GM23338 (cell line): ENCODE measurements around the gene FOXF1. TPM values are rescaled to one million over a fixed set of nuclear protein-coding genes. Genes with fewer than 3 reads are reported as not detected.

Source experiments
- ATAC-seq: fragments of 200-7000 bp; cut with Tn5 transposase; 3 replicates; pipeline ENCODE4 v1.9.1; 2020
- DNase-seq: peaks from one replicate; pipeline ENCODE4 v3.0.0-alpha.2; 2015; ENCODE audit warnings: low spot score
- H2AFZ ChIP-seq: fragments of 200-600 bp; sonication (generic); 2 replicates; pipeline ENCODE4 v1.8.0; 2016; ENCODE audit warnings: antibody characterized with exemption, mild to moderate bottlenecking, moderate library complexity
- H3F3A ChIP-seq: fragments of 200-600 bp; sonication (generic); replicated peaks from 2 replicates; pipeline ENCODE4 v1.8.0; 2017; ENCODE audit warnings: antibody characterized with exemption, mixed run types, low read depth
- H3K27ac ChIP-seq: fragments of 200-600 bp; sonication (generic); 2 replicates; pipeline ENCODE4 v1.6.1; 2016; ENCODE audit warnings: low read depth
- H3K27me3 ChIP-seq: fragments of 200-600 bp; sonication (generic); 2 replicates; pipeline ENCODE4 v1.8.0; 2016; ENCODE audit warnings: mild to moderate bottlenecking, mixed run types, moderate library complexity; ENCODE audit not compliant: insufficient read depth
- H3K36me3 ChIP-seq: fragments of 200-600 bp; sonication (generic); 2 replicates; pipeline ENCODE4 v1.8.0; 2016; ENCODE audit warnings: mild to moderate bottlenecking; ENCODE audit not compliant: insufficient read depth
- H3K4me1 ChIP-seq: fragments of 200-600 bp; sonication (generic); 2 replicates; pipeline ENCODE4 v1.8.0; 2016; ENCODE audit warnings: mild to moderate bottlenecking, moderate library complexity; ENCODE audit not compliant: insufficient read depth
- H3K4me2 ChIP-seq: fragments of 200-600 bp; sonication (generic); 2 replicates; pipeline ENCODE4 v1.7.1; 2017; ENCODE audit warnings: mixed run types
- H3K4me3 ChIP-seq: fragments of 200-600 bp; sonication (generic); 2 replicates; pipeline ENCODE4 v1.6.1; 2016; ENCODE audit warnings: mixed run types
- H3K79me2 ChIP-seq: fragments of 200-600 bp; sonication (generic); replicated peaks from 2 replicates; pipeline ENCODE4 v1.8.0; 2017; ENCODE audit warnings: mild to moderate bottlenecking; ENCODE audit not compliant: insufficient read depth
- H3K9me2 ChIP-seq: fragments of 200-600 bp; sonication (generic); 2 replicates; pipeline ENCODE4 v1.8.0; 2017; ENCODE audit not compliant: insufficient read depth
- H4K20me1 ChIP-seq: fragments of 200-600 bp; sonication (generic); replicated peaks from 2 replicates; pipeline ENCODE4 v1.8.0; 2017; ENCODE audit warnings: mild to moderate bottlenecking; ENCODE audit not compliant: insufficient read depth
- H3K27ac Mint-ChIP-seq: 2 replicates; pipeline ENCODE4 v1.8.0; 2020; ENCODE audit warnings: inconsistent platforms, mild to moderate bottlenecking, moderate library complexity, mixed read lengths
- H3K27me3 Mint-ChIP-seq: 3 replicates; pipeline ENCODE4 v1.8.0; 2022; ENCODE audit warnings: low read depth, mild to moderate bottlenecking, moderate library complexity, mixed read lengths, inconsistent platforms; ENCODE audit not compliant: insufficient read depth, poor library complexity
- H3K36me3 Mint-ChIP-seq: 3 replicates; pipeline ENCODE4 v1.8.0; 2021; ENCODE audit warnings: low read depth, mild to moderate bottlenecking, inconsistent platforms, moderate library complexity, mixed read lengths
- H3K4me1 Mint-ChIP-seq: 3 replicates; pipeline ENCODE4 v1.8.0; 2020; ENCODE audit warnings: mild to moderate bottlenecking, inconsistent platforms, mixed read lengths
- H3K4me3 Mint-ChIP-seq: 3 replicates; pipeline ENCODE4 v1.8.0; 2021; ENCODE audit warnings: moderate library complexity, mild to moderate bottlenecking, inconsistent platforms, mixed read lengths
- H3K9me3 Mint-ChIP-seq: 3 replicates; pipeline ENCODE4 v1.8.0; 2020; ENCODE audit warnings: moderate library complexity, mild to moderate bottlenecking, inconsistent platforms, mixed read lengths
- EZH2 ChIP-seq: fragments of 200-600 bp; sonication (generic); IDR thresholded peaks from one replicate; pipeline ENCODE4 v1.8.0; 2017; ENCODE audit warnings: antibody characterized with exemption, mild to moderate bottlenecking, low read depth; ENCODE audit not compliant: unreplicated experiment
- STAT1 ChIP-seq: IDR thresholded peaks from one replicate; pipeline ENCODE4 v1.6.1; 2016; ENCODE audit warnings: antibody characterized with exemption; ENCODE audit not compliant: unreplicated experiment
- ZNF331 ChIP-seq: fragments of 250-450 bp; sonication (Bioruptor Pico); IDR thresholded peaks from 2 replicates; pipeline ENCODE4 v1.5.0; 2020; ENCODE audit warnings: low read depth, mild to moderate bottlenecking, moderate library complexity
- polyA plus RNA-seq: library from polyadenylated mRNA; unstranded; fragments of >200 nt; fragmentation: Nextera tagmentation; extraction: Ambion mirVana; gene quantifications from 2 replicates; pipeline ENCODE4 v1.2.1, GENCODE V29; 2016
- total RNA-seq: library from RNA; depleted of rRNA; stranded (reverse); fragments of >200 nt; shearing (Covaris generic); gene quantifications from 2 replicates; pipeline ENCODE4 v1.2.3, GENCODE V29; 2014
- TF ChIP-seq, protein P1 (sequence below): fragments of 250-450 bp; sonication (Bioruptor Pico); IDR thresholded peaks from 2 replicates; pipeline ENCODE4 v1.5.0; 2020; ENCODE audit warnings: mild to moderate bottlenecking, moderate library complexity
- TF ChIP-seq, protein P2 (sequence below): IDR thresholded peaks from 2 replicates; pipeline ENCODE4 v1.6.1; 2016; ENCODE audit warnings: antibody characterized with exemption
- TF ChIP-seq, protein P3 (sequence below), 2 experiments: fragments of 200-600 bp in 1 of 2; sonication (generic) in 1 of 2; conservative IDR thresholded peaks; 2 replicates each; pipeline versions ENCODE4 v1.5.1 to v1.6.1; 2016 to 2017; ENCODE audit warnings: antibody characterized with exemption in 2 of 2, low read depth in 2 of 2, mild to moderate bottlenecking in 2 of 2, moderate library complexity in 1 of 2

FOXF1 gene
- total and polyA plus RNA-seq, 2 experiments from 2014 or later, result 0.10 to 0.15 TPM

DNA sequence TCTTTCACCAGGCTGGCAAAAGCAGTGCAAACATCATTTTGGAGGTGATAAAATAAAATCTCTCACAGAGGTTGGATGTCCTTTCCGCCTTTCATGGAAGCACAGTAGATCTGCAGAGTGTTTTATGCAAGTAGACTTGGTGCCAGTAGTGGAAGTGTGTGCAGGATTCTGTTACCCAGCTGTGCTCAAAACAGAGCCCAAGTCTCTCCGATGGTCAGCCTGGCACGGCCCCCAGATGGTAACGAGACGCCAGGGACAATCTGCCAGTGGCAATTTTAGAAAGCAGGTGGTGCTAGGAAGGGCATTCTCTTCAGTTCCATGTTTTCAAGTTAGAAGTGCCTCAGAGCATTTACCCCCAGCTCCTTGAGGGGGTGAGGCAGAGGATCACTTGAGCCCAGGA is 46.2 kb downstream of the FOXF1 start:
- Histone ChIP-seq H3K4me2 (no peak overlapping the region), H3K9me2 (peaks cover 2% of the 10 kb centered on the region; the same call in 1 of the 2 replicates), H3K79me2 (no peaks in the 10 kb centered on the region), H3K27ac (no peak overlapping the region), H2AFZ (no peak overlapping the region), H3K4me3 (no peak overlapping the region), H3K36me3 (no peaks in the 10 kb centered on the region), H3F3A (no peaks in the 10 kb centered on the region), H3K27me3 (no peaks in the 10 kb centered on the region), H4K20me1 (no peaks in the 10 kb centered on the region), H3K4me1 (no peaks in the 10 kb centered on the region)
- Mint-ChIP-seq H3K36me3 (peaks cover 6% of the 10 kb centered on the region; the same call in 2 of the 3 replicates), H3K4me3 (no peak overlapping the region), H3K27me3 (peaks cover 16% of the 10 kb centered on the region), H3K27ac (no peak overlapping the region), H3K4me1 (peaks cover 6% of the 10 kb centered on the region), H3K9me3 (peaks cover 5% of the 10 kb centered on the region; the same call in 1 of the 3 replicates)
- no peak for DNase-seq
- TF ChIP-seq, protein P1, sequence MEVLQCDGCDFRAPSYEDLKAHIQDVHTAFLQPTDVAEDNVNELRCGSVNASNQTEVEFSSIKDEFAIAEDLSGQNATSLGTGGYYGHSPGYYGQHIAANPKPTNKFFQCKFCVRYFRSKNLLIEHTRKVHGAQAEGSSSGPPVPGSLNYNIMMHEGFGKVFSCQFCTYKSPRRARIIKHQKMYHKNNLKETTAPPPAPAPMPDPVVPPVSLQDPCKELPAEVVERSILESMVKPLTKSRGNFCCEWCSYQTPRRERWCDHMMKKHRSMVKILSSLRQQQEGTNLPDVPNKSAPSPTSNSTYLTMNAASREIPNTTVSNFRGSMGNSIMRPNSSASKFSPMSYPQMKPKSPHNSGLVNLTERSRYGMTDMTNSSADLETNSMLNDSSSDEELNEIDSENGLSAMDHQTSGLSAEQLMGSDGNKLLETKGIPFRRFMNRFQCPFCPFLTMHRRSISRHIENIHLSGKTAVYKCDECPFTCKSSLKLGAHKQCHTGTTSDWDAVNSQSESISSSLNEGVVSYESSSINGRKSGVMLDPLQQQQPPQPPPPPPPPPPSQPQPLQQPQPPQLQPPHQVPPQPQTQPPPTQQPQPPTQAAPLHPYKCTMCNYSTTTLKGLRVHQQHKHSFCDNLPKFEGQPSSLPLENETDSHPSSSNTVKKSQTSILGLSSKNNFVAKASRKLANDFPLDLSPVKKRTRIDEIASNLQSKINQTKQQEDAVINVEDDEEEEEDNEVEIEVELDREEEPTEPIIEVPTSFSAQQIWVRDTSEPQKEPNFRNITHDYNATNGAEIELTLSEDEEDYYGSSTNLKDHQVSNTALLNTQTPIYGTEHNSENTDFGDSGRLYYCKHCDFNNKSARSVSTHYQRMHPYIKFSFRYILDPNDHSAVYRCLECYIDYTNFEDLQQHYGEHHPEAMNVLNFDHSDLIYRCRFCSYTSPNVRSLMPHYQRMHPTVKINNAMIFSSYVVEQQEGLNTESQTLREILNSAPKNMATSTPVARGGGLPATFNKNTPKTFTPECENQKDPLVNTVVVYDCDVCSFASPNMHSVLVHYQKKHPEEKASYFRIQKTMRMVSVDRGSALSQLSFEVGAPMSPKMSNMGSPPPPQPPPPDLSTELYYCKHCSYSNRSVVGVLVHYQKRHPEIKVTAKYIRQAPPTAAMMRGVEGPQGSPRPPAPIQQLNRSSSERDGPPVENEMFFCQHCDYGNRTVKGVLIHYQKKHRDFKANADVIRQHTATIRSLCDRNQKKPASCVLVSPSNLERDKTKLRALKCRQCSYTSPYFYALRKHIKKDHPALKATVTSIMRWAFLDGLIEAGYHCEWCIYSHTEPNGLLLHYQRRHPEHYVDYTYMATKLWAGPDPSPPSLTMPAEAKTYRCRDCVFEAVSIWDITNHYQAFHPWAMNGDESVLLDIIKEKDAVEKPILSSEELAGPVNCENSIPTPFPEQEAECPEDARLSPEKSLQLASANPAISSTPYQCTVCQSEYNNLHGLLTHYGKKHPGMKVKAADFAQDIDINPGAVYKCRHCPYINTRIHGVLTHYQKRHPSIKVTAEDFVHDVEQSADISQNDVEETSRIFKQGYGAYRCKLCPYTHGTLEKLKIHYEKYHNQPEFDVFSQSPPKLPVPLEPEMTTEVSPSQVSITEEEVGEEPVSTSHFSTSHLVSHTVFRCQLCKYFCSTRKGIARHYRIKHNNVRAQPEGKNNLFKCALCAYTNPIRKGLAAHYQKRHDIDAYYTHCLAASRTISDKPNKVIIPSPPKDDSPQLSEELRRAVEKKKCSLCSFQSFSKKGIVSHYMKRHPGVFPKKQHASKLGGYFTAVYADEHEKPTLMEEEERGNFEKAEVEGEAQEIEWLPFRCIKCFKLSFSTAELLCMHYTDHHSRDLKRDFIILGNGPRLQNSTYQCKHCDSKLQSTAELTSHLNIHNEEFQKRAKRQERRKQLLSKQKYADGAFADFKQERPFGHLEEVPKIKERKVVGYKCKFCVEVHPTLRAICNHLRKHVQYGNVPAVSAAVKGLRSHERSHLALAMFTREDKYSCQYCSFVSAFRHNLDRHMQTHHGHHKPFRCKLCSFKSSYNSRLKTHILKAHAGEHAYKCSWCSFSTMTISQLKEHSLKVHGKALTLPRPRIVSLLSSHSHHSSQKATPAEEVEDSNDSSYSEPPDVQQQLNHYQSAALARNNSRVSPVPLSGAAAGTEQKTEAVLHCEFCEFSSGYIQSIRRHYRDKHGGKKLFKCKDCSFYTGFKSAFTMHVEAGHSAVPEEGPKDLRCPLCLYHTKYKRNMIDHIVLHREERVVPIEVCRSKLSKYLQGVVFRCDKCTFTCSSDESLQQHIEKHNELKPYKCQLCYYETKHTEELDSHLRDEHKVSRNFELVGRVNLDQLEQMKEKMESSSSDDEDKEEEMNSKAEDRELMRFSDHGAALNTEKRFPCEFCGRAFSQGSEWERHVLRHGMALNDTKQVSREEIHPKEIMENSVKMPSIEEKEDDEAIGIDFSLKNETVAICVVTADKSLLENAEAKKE (CRISPR knock-in tag), result no peak
- no peak for TF ChIP-seq EZH2
- no peak for TF ChIP-seq STAT1
- no peak for ATAC-seq

DNA sequence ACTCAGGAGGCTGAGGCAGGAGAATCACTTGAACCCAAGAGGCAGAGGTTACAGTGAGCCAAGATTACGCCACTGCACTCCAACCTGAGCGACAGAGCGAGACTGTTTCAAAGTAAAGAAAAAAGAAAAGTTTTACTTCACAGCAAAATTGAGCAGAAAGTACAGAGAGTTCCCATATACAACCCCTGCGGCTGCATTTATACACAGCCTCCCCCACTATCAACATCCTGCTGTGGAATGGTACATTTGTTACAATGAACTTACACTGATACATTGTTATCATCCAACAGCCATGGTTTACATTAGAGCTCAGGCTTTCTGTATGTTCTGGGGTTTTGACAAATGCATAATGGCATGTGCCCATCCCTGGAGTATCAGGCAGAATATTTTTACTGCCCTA is 47.3 kb downstream of the FOXF1 start:
- H3K27ac ChIP-seq, result no peak overlapping the region

More for the DNA sequence above, 47.3 kb downstream of the FOXF1 start:
- no peaks in the 10 kb centered on the region for H3K4me1 ChIP-seq
- H3K79me2 ChIP-seq, result no peaks in the 10 kb centered on the region
- no peak overlapping the region for H3K4me2 ChIP-seq
- ATAC-seq (no peak), DNase-seq (no peak)
- peaks cover 3% of the 10 kb centered on the region for H3K27me3 ChIP-seq
- no peak overlapping the region for H3K27ac Mint-ChIP-seq
- H3K27me3 Mint-ChIP-seq, result peaks cover 20% of the 10 kb centered on the region
- peaks cover 2% of the 10 kb centered on the region; the same call in 1 of the 2 replicates for H3K9me2 ChIP-seq
- H3K4me3 ChIP-seq, result no peak overlapping the region
- peaks cover 6% of the 10 kb centered on the region for H3K4me1 Mint-ChIP-seq
- no peaks in the 10 kb centered on the region for H4K20me1 ChIP-seq
- no peaks in the 10 kb centered on the region for H3K36me3 ChIP-seq
- no peak overlapping the region for H3K4me3 Mint-ChIP-seq
- H3K36me3 Mint-ChIP-seq, result peaks cover 6% of the 10 kb centered on the region; the same call in 2 of the 3 replicates
- H3F3A ChIP-seq, result no peaks in the 10 kb centered on the region
- no peak overlapping the region for H2AFZ ChIP-seq
- TF ChIP-seq, protein P2, sequence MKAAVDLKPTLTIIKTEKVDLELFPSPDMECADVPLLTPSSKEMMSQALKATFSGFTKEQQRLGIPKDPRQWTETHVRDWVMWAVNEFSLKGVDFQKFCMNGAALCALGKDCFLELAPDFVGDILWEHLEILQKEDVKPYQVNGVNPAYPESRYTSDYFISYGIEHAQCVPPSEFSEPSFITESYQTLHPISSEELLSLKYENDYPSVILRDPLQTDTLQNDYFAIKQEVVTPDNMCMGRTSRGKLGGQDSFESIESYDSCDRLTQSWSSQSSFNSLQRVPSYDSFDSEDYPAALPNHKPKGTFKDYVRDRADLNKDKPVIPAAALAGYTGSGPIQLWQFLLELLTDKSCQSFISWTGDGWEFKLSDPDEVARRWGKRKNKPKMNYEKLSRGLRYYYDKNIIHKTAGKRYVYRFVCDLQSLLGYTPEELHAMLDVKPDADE, result no peak
- TF ChIP-seq, protein P3, sequence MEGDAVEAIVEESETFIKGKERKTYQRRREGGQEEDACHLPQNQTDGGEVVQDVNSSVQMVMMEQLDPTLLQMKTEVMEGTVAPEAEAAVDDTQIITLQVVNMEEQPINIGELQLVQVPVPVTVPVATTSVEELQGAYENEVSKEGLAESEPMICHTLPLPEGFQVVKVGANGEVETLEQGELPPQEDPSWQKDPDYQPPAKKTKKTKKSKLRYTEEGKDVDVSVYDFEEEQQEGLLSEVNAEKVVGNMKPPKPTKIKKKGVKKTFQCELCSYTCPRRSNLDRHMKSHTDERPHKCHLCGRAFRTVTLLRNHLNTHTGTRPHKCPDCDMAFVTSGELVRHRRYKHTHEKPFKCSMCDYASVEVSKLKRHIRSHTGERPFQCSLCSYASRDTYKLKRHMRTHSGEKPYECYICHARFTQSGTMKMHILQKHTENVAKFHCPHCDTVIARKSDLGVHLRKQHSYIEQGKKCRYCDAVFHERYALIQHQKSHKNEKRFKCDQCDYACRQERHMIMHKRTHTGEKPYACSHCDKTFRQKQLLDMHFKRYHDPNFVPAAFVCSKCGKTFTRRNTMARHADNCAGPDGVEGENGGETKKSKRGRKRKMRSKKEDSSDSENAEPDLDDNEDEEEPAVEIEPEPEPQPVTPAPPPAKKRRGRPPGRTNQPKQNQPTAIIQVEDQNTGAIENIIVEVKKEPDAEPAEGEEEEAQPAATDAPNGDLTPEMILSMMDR (conservative IDR thresholded peaks at IDR 0.05; ENCODE audit: low read depth in 2 of 2), result no peak
- TF ChIP-seq ZNF331 (CRISPR knock-in tag), result no peak
- H3K9me3 Mint-ChIP-seq, result peaks cover 5% of the 10 kb centered on the region; the same call in 1 of the 3 replicates
